ENCODE measurements around the gene TMED7.

Gene TMED7

DNA sequence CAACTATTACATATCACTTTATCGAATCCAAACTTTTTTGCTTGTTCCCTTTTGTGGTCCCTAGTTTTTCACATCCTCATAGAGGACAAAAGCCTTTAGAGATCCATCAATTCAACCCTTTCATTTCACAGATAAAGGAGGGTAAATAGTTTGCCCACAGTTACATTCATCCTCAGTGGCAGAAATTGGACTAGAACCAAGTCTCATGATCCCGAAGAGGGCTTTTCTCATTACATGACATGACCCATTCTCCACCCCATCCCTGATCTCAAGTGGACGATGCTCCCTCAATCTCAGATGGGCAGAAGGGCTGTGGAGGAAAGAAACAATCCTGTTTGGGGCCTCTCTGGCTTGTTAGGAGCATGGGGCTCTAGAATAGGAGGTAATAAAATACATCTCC is 46.6 kb downstream of the TMED7 start:
- no peak for DNase-seq

DNA sequence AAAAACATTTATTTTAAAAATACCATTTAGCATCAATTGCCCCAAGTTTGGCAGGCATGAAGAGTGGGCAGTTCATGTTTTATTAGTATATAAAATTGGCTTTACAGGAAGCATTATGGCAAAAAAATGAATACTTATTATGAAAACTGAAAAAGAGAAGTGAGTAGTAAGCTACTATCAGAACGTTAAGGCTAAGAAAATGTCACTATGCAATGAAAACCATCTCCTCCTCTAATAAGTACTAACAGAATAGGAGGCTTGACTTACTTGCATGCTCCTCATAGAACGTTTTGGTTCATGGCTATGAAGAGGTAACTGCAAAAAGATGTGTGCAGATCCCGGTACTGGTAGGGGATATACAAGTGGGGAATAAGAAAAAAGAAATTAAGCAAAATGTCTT is 47.2 kb downstream of the TMED7 start:
- no peak for DNase-seq

GRCh38 chr5:115577741-115578140 is 48.1 kb downstream of the TMED7 start:
- no peak for DNase-seq

GRCh38 chr5:115577329-115577728 is 48.5 kb downstream of the TMED7 start:
- no peak for DNase-seq

GRCh38 chr5:115575167-115576070 is 50.4 kb downstream of the TMED7 start:
- no peak for DNase-seq

DNA sequence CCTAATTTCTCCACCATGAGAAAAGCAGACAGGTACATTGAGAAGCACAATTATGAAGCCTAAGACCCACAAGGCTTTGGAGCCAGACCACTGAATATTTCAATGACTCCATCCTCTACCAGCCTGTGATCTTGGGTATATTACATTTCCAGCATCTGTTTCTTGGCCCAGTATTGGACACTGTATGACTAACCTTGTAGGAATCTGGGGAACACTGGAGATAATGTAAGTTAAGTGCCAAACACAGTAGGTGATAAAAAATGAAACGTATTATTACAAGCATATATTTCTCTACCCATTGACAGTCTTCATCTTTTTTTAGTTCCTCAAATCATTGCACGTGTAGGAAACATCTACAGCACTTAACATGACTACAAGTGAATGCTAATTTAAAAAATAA is 52.7 kb downstream of the TMED7 start:
- DNase-seq, result no peak

- DNase-seq, result no peak
Measured at GRCh38 chr5:115571441-115571878, 54.4 kb downstream of the TMED7 start.

- no peak for DNase-seq
Measured at GRCh38 chr5:115568668-115569067, 57.2 kb downstream of the TMED7 start.

- DNase-seq, result no peak
Measured at GRCh38 chr5:115565233-115565632, 60.6 kb downstream of the TMED7 start.
